Endothelial cell of hepatic sinusoid (primary cell): ENCODE measurements around the gene EPDR1.

Source experiments
- in situ Hi-C: cut with HindIII; loops from 2 replicates; pipeline ENCODE4 v1.10.0; 2017; ENCODE audit warnings: low sequenced_read_pairs

EPDR1 gene

GRCh38 chr7:37973915-37974314 lies 53.5 kb downstream of the EPDR1 start:
- in situ Hi-C loops = no loop called here

DNA sequence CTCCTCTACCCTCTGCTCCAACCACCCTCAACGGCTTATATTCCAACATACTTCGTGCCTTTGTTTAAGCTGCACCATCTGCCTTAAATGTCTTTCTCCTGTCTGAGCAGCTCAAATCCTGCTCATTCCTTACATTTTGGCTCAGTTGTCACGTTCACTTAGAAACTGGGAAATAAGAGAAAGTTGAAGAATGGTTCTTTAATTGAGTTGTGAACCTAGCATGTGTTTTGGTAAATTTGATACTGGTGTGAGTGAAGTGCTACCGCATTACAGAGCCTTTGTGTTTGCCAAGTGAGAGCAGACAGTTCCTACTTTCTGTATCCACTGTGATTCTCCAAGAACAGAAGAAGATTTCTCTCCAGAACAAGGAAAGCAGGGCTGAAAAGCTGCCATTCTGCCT lies 54.3 kb downstream of the EPDR1 start:
- in situ Hi-C loops = no loop called here

DNA sequence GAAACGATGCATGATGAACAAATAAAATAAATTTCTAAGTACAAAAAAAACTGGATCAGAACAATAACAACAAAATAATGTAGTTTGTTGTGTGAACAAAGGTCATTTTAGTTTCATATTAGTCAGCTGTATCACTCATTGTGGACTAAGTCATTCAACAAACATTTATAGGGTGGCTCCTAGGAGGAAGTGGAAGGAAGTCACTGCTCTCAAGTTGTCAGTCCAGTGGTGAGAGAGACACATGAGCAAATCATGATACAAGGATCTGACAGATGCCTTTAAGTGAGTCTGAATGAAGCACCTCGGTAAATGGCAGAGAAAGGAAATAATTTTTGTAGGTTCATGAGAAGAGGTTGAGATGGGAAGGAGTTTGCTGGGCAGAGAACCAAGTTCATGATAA lies 56.8 kb downstream of the EPDR1 start:
- in situ Hi-C loops = no loop called here

DNA sequence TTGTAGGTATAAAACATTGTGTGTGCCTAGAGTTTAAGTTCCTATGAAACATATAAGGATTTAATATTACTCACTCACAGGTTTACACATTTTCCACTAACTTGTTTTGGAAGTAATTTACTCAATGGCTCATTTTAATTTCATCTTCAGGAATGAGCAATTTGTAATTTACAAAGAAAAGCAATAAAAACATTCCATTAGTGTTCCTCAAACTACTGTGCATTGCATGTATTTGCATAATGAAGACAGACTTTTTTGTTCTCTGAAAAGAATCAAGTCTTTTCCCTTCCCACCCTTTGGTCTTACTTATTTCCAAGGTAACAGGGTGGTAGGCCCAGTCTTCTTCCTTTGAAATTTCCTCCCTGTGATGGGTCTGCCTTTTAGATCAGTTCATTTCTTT lies 61.2 kb downstream of the EPDR1 start:
- in situ Hi-C loops = no loop called here

GRCh38 chr7:37982423-37982822 lies 62.0 kb downstream of the EPDR1 start:
- in situ Hi-C loops = no loop called here

GRCh38 chr7:37984750-37985390 lies 64.4 kb downstream of the EPDR1 start:
- in situ Hi-C loops = no loop called here

DNA sequence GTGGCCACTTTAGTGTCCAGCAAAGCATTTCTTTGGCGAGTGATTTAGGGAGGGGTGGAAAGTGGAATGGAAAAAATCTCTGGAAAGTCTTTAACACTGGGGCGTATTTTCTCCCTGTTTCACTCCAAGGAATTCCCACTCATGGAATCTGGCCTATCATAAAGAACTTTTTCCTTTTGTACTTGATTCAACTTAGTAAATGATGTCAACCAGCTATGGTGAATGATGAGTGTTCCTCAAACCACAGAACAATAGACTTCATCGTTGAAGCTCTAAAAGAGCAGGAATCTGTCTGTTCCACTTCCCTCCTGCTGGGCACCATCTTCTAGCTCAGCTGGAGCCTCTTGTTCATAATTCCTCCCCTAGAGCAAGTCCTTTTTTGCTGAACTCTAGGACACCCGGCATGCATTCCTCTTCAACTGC lies 66.5 kb downstream of the EPDR1 start:
- in situ Hi-C loops = no loop called here

GRCh38 chr7:37987732-37988131 lies 67.3 kb downstream of the EPDR1 start:
- in situ Hi-C loops = no loop called here

DNA sequence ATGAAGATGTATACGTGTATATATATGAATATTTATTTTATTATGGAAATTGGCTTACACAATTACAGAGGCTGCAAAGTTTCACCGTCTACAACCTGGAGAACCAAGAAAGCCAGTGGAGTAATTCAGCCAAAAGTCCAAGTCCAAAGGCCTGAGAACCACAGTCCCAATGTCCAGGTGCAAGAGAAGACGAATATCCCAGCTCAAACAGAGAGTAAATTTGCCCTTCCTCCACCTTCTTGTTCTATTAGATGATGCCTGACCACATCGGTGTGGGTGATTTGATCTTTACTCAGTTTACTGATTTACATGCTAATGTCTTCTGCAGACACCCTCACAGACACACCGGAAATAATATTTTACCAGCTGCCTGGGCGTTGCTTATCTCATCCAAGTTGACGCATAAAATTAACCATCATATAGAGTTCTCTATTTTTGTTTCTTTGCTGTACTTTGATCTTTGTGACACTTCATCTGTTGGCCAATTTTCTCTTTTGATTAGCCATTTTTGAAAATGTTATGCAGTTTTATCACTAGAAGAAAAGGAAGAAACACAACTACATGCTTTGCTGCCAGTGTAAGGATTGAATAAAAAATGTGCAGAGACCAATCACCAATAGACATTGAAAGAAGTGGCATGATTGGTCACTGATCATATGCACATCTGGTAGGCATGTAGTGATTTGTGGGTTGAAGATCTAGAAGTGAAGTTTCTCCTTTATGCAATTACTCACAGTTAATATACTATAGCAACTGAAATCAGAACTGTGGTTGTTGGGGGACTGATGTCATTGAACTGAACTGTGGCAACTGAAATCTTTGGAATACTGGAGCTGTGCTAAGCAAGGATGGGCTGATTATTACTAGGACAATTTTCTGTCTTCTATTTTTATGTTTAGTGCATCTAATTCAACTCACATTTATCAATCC lies 68.5 kb downstream of the EPDR1 start:
- in situ Hi-C loops = no loop called here

DNA sequence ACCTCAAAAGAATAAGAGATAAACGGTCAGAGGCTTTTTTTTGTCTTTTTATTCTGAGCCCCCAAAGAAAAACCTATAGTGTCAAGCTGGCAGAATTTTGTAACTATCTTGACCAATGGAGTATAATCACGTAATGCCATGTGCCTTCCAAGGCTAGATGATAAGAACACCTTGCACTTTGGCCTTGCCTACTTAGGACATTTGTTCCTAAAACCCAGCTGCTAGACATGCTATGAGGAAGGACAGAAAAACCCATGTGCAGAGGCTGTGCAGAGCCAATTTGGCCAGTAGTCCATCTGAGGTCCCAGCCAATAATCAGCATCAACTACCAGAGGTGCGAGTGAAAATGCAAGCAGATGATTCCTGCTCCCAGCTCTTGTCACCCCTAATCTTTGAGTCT lies 69.9 kb downstream of the EPDR1 start:
- in situ Hi-C loops = no loop called here

GRCh38 chr7:37993060-37993501 lies 72.6 kb downstream of the EPDR1 start:
- in situ Hi-C loops = no loop called here

- in situ Hi-C loops = no loop called here
Measured at GRCh38 chr7:37999673-38000072, 79.2 kb downstream of the EPDR1 start.

DNA sequence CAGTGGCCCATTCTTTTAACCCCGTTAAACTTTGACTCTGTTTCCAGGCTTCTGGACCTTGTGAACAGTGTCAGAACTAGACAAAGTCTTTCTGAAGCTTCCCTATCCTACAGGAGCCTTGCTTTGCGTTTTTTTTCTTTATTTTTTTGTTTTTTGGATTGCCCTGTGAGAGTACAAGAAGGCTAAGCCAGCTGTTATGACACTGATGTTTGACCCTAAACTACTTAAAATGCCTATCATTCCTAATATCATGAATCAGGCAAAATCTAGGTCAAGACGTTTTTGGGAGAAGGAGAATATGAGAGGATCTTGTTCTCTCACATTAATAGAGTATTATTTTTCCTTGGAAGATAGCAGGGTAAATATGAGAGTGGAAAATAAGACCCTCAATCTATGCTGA lies 79.8 kb downstream of the EPDR1 start:
- in situ Hi-C loops = no loop called here
